ENCODE results near the gene CD69.
"Not testable (repeated sequence)": the region's sequence is repeated elsewhere in the genome, so short reads cannot be mapped to it uniquely, and the experiment has no call there.

Gene CD69

GRCh38 chr12:9745199-9745598 is 15.5 kb downstream of the CD69 start:
- DNase-seq = no peak

- peak; percentile 53 for DNase-seq
Measured at GRCh38 chr12:9742661-9743060, 18.0 kb downstream of the CD69 start.

- peak; percentile 84 for DNase-seq
Measured at GRCh38 chr12:9741726-9742125, 19.0 kb downstream of the CD69 start.

- peak; percentile 49 for DNase-seq
Measured at GRCh38 chr12:9740106-9740750, 20.5 kb downstream of the CD69 start.

GRCh38 chr12:9739404-9740105 is 21.1 kb downstream of the CD69 start:
- DNase-seq = not testable (repeated sequence)

GRCh38 chr12:9738905-9739304 is 21.8 kb downstream of the CD69 start:
- not testable (repeated sequence) for DNase-seq

GRCh38 chr12:9736936-9737705 is 23.6 kb downstream of the CD69 start:
- no peak for DNase-seq

GRCh38 chr12:9735601-9736000 is 25.1 kb downstream of the CD69 start:
- DNase-seq = no peak

- no peak for DNase-seq
Measured at GRCh38 chr12:9732921-9733461, 27.7 kb downstream of the CD69 start, which contains the start of gene CLECL1. Gene CLECL1 (minus strand): TSS chr12:9733097.

- DNase-seq = no peak
Measured at GRCh38 chr12:9731797-9732196, 28.9 kb downstream of the CD69 start.

- no peak for DNase-seq
Measured at GRCh38 chr12:9731393-9731792, 29.3 kb downstream of the CD69 start.

- DNase-seq = no peak
Measured at GRCh38 chr12:9730591-9730990, 30.1 kb downstream of the CD69 start.

- DNase-seq = no peak
Measured at GRCh38 chr12:9730011-9730410, 30.7 kb downstream of the CD69 start.

GRCh38 chr12:9729082-9729481 is 31.6 kb downstream of the CD69 start:
- no peak for DNase-seq

GRCh38 chr12:9727813-9728212 is 32.9 kb downstream of the CD69 start:
- DNase-seq = no peak

GRCh38 chr12:9725213-9725870 is 35.4 kb downstream of the CD69 start:
- DNase-seq = no peak

GRCh38 chr12:9724023-9724422 is 36.7 kb downstream of the CD69 start:
- DNase-seq = no peak

- DNase-seq = no peak
Measured at GRCh38 chr12:9721394-9722092, 39.2 kb downstream of the CD69 start.

GRCh38 chr12:9719790-9720189 is 40.9 kb downstream of the CD69 start:
- DNase-seq = no peak

GRCh38 chr12:9718968-9719367 is 41.7 kb downstream of the CD69 start:
- no peak for DNase-seq

GRCh38 chr12:9717070-9717925 is 43.4 kb downstream of the CD69 start:
- DNase-seq = no peak
